AG04450 (cell line): ENCODE results near the gene DUOXA1. TPM values are rescaled to one million over a fixed set of nuclear protein-coding genes. Genes with fewer than 3 reads are reported as not detected.

Source experiments
- CTCF ChIA-PET: fragments of 300-600, 350-600 bp; formaldehyde crosslinking; extraction: SDS; loops from one replicate; lab custom pipeline; 2022; ENCODE audit warnings: antibody characterized with exemption, inconsistent platforms; lab: Charles Lee
- POLR2A ChIA-PET: fragments of 350-600 bp; formaldehyde crosslinking; extraction: SDS; loops from one replicate; lab custom pipeline; 2021; ENCODE audit warnings: antibody characterized with exemption, inconsistent platforms; lab: Yijun Ruan, JAX
- DNase-seq: peaks from one replicate; pipeline ENCODE4 v3.0.0-alpha.2; 2011; ENCODE audit warnings: low read depth, low spot score
- H3K27ac ChIP-seq: one replicate; pipeline ENCODE4 v1.5.1; 2012; ENCODE audit warnings: low read depth, low read length, control low read depth
- H3K27me3 ChIP-seq: one replicate; pipeline ENCODE4 v1.6.0; 2012; ENCODE audit warnings: low read length; ENCODE audit not compliant: control insufficient read depth, insufficient read depth
- H3K4me3 ChIP-seq: 2 replicates; pipeline ENCODE4 v1.5.1; 2011; ENCODE audit warnings: mild to moderate bottlenecking, low read depth, low read length, control low read depth
- H3K9me3 ChIP-seq: 2 replicates; pipeline ENCODE4 v1.5.1; 2012; ENCODE audit warnings: low read length; ENCODE audit not compliant: control insufficient read depth, insufficient read depth
- polyA plus RNA-seq: library from polyadenylated mRNA; depleted of rRNA; stranded (reverse); fragments of >200 nt; gene quantifications from 2 replicates; pipeline ENCODE4 v1.2.3, GENCODE V29; 2011
- TF ChIP-seq, protein P1 (sequence below): IDR thresholded peaks from 2 replicates; pipeline ENCODE4 v1.5.1; 2011; ENCODE audit warnings: low read depth, low read length, control low read depth, inconsistent platforms

DUOXA1 gene
- polyA plus RNA-seq, 1 experiment: not detected

DNA sequence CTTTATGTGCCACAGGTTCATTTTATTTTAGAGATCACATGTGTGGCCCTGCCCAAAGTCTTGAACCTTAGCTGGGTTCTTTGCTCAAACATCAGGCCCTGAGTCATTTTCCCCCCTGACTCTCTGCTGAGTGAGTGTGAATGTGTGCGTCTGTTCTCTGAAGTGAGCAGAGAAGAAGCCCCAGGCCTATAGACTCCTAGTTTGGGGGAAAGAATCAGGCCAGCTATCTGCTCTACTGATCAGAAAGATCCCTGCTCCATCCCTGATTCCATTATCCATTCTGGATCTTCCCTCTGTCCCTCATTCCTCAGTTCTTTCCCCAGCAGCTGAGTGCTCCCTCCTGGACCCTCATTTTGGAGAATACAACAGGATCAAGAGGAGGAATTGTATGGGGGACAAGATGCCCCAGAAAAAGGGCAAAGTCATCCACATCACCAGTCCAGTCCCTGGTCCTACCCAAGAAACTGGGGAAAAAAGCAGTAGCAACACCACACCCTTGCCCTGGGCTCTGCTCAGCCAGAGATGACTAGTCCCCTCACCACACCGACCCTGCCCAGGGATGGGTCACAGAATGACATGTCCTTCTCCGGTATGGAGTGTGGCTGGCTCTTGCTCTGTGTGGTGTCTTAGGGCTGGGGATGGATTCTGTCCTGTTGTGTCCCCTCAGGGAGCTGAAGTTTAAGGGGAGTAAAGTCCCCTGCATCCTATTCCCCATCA lies 3.3 kb upstream of the DUOXA1 start:
- ChIA-PET CTCF (interaction anchor here (2.1 to 5.6 kb wide), 2 partner anchors 15 to 30 kb away, joined by 9 to 30 read pairs; no protein-coding TSS in a partner anchor), POLR2A (no interaction called here)
- DNase-seq: no peak
- H3K27me3 ChIP-seq: peaks cover 81% of the 10 kb centered on the region
- H3K4me3 ChIP-seq: no peak overlapping the region
- TF ChIP-seq, protein P1, sequence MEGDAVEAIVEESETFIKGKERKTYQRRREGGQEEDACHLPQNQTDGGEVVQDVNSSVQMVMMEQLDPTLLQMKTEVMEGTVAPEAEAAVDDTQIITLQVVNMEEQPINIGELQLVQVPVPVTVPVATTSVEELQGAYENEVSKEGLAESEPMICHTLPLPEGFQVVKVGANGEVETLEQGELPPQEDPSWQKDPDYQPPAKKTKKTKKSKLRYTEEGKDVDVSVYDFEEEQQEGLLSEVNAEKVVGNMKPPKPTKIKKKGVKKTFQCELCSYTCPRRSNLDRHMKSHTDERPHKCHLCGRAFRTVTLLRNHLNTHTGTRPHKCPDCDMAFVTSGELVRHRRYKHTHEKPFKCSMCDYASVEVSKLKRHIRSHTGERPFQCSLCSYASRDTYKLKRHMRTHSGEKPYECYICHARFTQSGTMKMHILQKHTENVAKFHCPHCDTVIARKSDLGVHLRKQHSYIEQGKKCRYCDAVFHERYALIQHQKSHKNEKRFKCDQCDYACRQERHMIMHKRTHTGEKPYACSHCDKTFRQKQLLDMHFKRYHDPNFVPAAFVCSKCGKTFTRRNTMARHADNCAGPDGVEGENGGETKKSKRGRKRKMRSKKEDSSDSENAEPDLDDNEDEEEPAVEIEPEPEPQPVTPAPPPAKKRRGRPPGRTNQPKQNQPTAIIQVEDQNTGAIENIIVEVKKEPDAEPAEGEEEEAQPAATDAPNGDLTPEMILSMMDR: no peak
- H3K27ac ChIP-seq: no peak overlapping the region
- no peaks in the 10 kb centered on the region; the same call in 1 of the 2 replicates for H3K9me3 ChIP-seq

DNA sequence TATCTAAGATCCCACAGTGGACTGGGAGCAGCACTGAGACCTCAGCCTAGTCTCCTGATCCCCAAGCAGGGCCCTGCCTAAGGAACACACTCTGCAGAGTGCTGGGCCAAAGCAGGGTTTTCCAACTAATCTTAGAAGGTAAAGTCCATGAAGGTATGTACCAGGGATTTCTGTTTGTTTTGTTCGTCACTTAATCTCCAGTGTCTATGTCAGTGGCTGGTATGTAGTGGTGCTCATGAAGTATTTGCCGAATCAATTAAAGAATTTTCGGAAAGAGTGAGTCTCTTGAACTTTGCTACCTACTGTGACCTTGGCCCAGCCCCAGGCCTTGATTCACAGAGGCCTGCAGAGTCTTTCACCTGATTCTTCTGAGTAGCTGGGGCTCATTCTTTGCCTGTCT lies 1.8 kb upstream of the DUOXA1 start:
- CTCF ChIA-PET: interaction anchor here (5.6 kb wide), 1 partner anchor 13 kb away, joined by 30 read pairs; no protein-coding TSS in a partner anchor
- no peak for DNase-seq
- POLR2A ChIA-PET: no interaction called here
- Histone ChIP-seq H3K27ac (no peak overlapping the region), H3K27me3 (peaks cover 79% of the 10 kb centered on the region), H3K9me3 (no peaks in the 10 kb centered on the region; the same call in 1 of the 2 replicates), H3K4me3 (no peak overlapping the region)
- TF ChIP-seq, protein P1: no peak

GRCh38 chr15:45130291-45131000 lies 767 bp upstream of the DUOXA1 start:
- Histone ChIP-seq H3K27ac (no peak overlapping the region), H3K9me3 (no peaks in the 10 kb centered on the region; the same call in 1 of the 2 replicates), H3K27me3 (peaks cover 73% of the 10 kb centered on the region), H3K4me3 (no peak overlapping the region)
- TF ChIP-seq, protein P1: no peak
- DNase-seq: no peak
- ChIA-PET CTCF (interaction anchor here (5.6 kb wide), 1 partner anchor 12 kb away, joined by 30 read pairs; no protein-coding TSS in a partner anchor), POLR2A (no interaction called here)

DNA sequence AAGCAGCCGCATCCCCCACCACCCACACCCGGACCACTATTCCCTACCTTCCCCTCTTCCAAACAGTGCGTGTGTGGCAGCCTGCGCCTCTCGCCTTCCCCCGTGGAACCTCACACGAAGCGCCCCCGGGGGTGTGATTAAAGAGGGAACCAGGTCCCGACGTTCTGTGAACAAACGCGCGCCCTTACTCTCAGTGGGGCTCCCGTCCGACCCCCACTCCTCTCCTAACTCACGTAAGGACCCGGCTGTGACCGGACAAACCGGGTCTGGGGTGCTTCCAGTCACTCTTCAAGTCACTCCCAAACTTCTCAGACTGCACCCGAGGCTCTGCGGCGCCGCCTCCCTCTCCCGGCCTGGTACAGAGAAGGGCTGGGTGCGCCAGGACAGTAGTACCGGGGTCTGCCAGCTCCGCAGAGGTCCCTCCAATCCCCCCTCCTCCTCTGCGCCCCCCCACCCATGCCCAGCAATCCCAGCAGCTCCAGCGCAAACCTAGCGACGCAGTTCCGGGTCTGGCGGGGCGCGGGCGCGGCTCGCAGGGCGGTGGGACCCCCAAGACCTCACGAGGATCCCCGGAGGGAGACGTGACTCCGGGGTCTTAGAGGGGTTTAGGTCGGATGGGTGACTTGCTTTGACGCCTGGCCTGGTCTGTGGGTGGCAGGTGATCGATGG lies 574 bp downstream of the DUOXA1 start:
- H3K27ac ChIP-seq: no peak overlapping the region
- TF ChIP-seq, protein P1: no peak
- H3K9me3 ChIP-seq: no peaks in the 10 kb centered on the region; the same call in 1 of the 2 replicates
- POLR2A ChIA-PET: no interaction called here
- CTCF ChIA-PET: no interaction called here
- peaks cover 60% of the 10 kb centered on the region for H3K27me3 ChIP-seq
- DNase-seq: no peak
- no peak overlapping the region for H3K4me3 ChIP-seq
